Central memory CD8-positive, alpha-beta T cell (primary cell): ENCODE measurements around the gene HOXA3.

ENCODE experiments used
- ATAC-seq: fragments of 150-1000 bp; cut with Tn5 transposase; replicated peaks from 2 replicates; pipeline ENCODE4 v1.10.0; 2022; ENCODE audit warnings: mild to moderate bottlenecking, moderate FRiP score, moderate number of reproducible peaks; ENCODE audit not compliant: poor library complexity, severe bottlenecking; ENCODE audit errors: extremely low read depth
- DNase-seq, 2 donors: peaks; one replicate each; pipeline ENCODE4 v3.0.0; 2021; ENCODE audit warnings: low spot score in 2 of 2
- H3K27ac Mint-ChIP-seq: one replicate; pipeline ENCODE4 v1.8.0; 2022; ENCODE audit warnings: low read depth, mild to moderate bottlenecking, moderate library complexity, mixed read lengths
- H3K27me3 Mint-ChIP-seq: one replicate; pipeline ENCODE4 v1.8.0; 2022; ENCODE audit warnings: mixed read lengths
- H3K36me3 Mint-ChIP-seq: one replicate; pipeline ENCODE4 v1.8.0; 2022; ENCODE audit warnings: mild to moderate bottlenecking, moderate library complexity, mixed read lengths; ENCODE audit not compliant: insufficient read depth
- H3K4me1 Mint-ChIP-seq: one replicate; pipeline ENCODE4 v1.8.0; 2022; ENCODE audit warnings: mixed read lengths
- H3K4me3 Mint-ChIP-seq: one replicate; pipeline ENCODE4 v1.8.0; 2022; ENCODE audit warnings: mild to moderate bottlenecking, moderate library complexity, mixed read lengths
- H3K9me3 Mint-ChIP-seq: one replicate; pipeline ENCODE4 v1.8.0; 2022; ENCODE audit warnings: mixed read lengths

The HOXA3 gene

GRCh38 chr7:27194002-27194352, 41.6 kb upstream of the HOXA3 start:
- Mint-ChIP-seq H3K4me3 (no peak overlapping the region), H3K9me3 (no peaks in the 10 kb centered on the region), H3K27me3 (peaks cover 96% of the 10 kb centered on the region), H3K27ac (no peak overlapping the region), H3K36me3 (peaks cover 9% of the 10 kb centered on the region), H3K4me1 (peaks cover 14% of the 10 kb centered on the region)
- ATAC-seq, result no peak
- no peak for DNase-seq

GRCh38 chr7:27193335-27194001, 41.1 kb upstream of the HOXA3 start:
- Mint-ChIP-seq H3K4me3 (peak overlapping the region; percentile 13), H3K9me3 (no peaks in the 10 kb centered on the region), H3K4me1 (peaks cover 15% of the 10 kb centered on the region), H3K27ac (no peak overlapping the region), H3K36me3 (peaks cover 6% of the 10 kb centered on the region), H3K27me3 (peaks cover 96% of the 10 kb centered on the region)
- no peak for DNase-seq
- ATAC-seq, result no peak

GRCh38 chr7:27192546-27193334, 40.4 kb upstream of the HOXA3 start:
- no peak for ATAC-seq
- H3K9me3 Mint-ChIP-seq, result no peaks in the 10 kb centered on the region
- H3K36me3 Mint-ChIP-seq, result peaks cover 11% of the 10 kb centered on the region
- peaks cover 23% of the 10 kb centered on the region for H3K4me1 Mint-ChIP-seq
- peaks cover 96% of the 10 kb centered on the region for H3K27me3 Mint-ChIP-seq
- DNase-seq, result no peak
- H3K4me3 Mint-ChIP-seq, result peak overlapping the region; percentile 40
- H3K27ac Mint-ChIP-seq, result no peak overlapping the region

GRCh38 chr7:27191833-27192545, 39.6 kb upstream of the HOXA3 start:
- no peaks in the 10 kb centered on the region for H3K9me3 Mint-ChIP-seq
- H3K27ac Mint-ChIP-seq, result no peak overlapping the region
- peaks cover 10% of the 10 kb centered on the region for H3K36me3 Mint-ChIP-seq
- H3K27me3 Mint-ChIP-seq, result peaks cover 96% of the 10 kb centered on the region
- H3K4me3 Mint-ChIP-seq, result peak overlapping the region; percentile 29
- peaks cover 29% of the 10 kb centered on the region for H3K4me1 Mint-ChIP-seq
- ATAC-seq, result no peak
- no peak for DNase-seq

GRCh38 chr7:27191161-27191731, 38.9 kb upstream of the HOXA3 start:
- Mint-ChIP-seq H3K4me3 (peak overlapping the region; percentile 19), H3K27ac (no peak overlapping the region), H3K36me3 (peaks cover 10% of the 10 kb centered on the region), H3K27me3 (peaks cover 96% of the 10 kb centered on the region), H3K9me3 (no peaks in the 10 kb centered on the region), H3K4me1 (peaks cover 31% of the 10 kb centered on the region)
- DNase-seq (no peak), ATAC-seq (no peak)

GRCh38 chr7:27189997-27190748, 37.8 kb upstream of the HOXA3 start:
- Mint-ChIP-seq H3K27me3 (peaks cover 96% of the 10 kb centered on the region), H3K4me1 (peaks cover 42% of the 10 kb centered on the region), H3K27ac (no peak overlapping the region), H3K36me3 (peaks cover 14% of the 10 kb centered on the region), H3K9me3 (no peaks in the 10 kb centered on the region), H3K4me3 (peak overlapping the region; percentile 71)
- DNase-seq (no peak), ATAC-seq (no peak)

GRCh38 chr7:27189295-27189996, 37.1 kb upstream of the HOXA3 start:
- DNase-seq (no peak), ATAC-seq (no peak)
- Mint-ChIP-seq H3K27ac (no peak overlapping the region), H3K36me3 (peaks cover 21% of the 10 kb centered on the region), H3K4me3 (peak overlapping the region; percentile 71), H3K9me3 (no peaks in the 10 kb centered on the region), H3K4me1 (peaks cover 49% of the 10 kb centered on the region), H3K27me3 (peaks cover 96% of the 10 kb centered on the region)

GRCh38 chr7:27188386-27189294, 36.3 kb upstream of the HOXA3 start:
- ATAC-seq (peak; percentile 34), DNase-seq (no peak)
- no peaks in the 10 kb centered on the region for H3K9me3 Mint-ChIP-seq
- H3K27ac Mint-ChIP-seq, result peak overlapping the region; percentile 42
- H3K4me1 Mint-ChIP-seq, result peaks cover 49% of the 10 kb centered on the region
- peaks cover 95% of the 10 kb centered on the region for H3K27me3 Mint-ChIP-seq
- peaks cover 27% of the 10 kb centered on the region for H3K36me3 Mint-ChIP-seq
- H3K4me3 Mint-ChIP-seq, result peak overlapping the region; percentile 71

GRCh38 chr7:27187475-27188385, 35.3 kb upstream of the HOXA3 start:
- H3K4me3 Mint-ChIP-seq, result peak overlapping the region; percentile 71
- H3K36me3 Mint-ChIP-seq, result peaks cover 27% of the 10 kb centered on the region
- DNase-seq (no peak), ATAC-seq (no peak)
- no peaks in the 10 kb centered on the region for H3K9me3 Mint-ChIP-seq
- peaks cover 93% of the 10 kb centered on the region for H3K27me3 Mint-ChIP-seq
- peak overlapping the region; percentile 42 for H3K27ac Mint-ChIP-seq
- peaks cover 49% of the 10 kb centered on the region for H3K4me1 Mint-ChIP-seq

- Mint-ChIP-seq H3K36me3 (peaks cover 27% of the 10 kb centered on the region), H3K4me3 (no peak overlapping the region), H3K9me3 (no peaks in the 10 kb centered on the region), H3K27me3 (peaks cover 94% of the 10 kb centered on the region), H3K4me1 (peaks cover 49% of the 10 kb centered on the region), H3K27ac (no peak overlapping the region)
- DNase-seq, result no peak
- ATAC-seq, result no peak
Measured at GRCh38 chr7:27186668-27187474, 34.5 kb upstream of the HOXA3 start.
